Left ventricle myocardium inferior (tissue), 1 donor: ENCODE results near the gene FRS2. TPM values are rescaled to one million over a fixed set of nuclear protein-coding genes. Genes with fewer than 3 reads are reported as not detected.
A peak's percentile ranks its signal among the peaks of the same experiment; 100 is the strongest.

Source experiments
- DNase-seq: peaks from one replicate; pipeline ENCODE4 v3.0.0-alpha.2; 2020
- H3K27ac ChIP-seq: fragments of 200-600 bp; replicated peaks from 2 replicates; pipeline ENCODE4 v1.8.0; 2021
- H3K27me3 ChIP-seq: fragments of 200-600 bp; 2 replicates; pipeline ENCODE4 v1.8.0; 2021; ENCODE audit warnings: low read depth
- H3K36me3 ChIP-seq: fragments of 200-600 bp; 2 replicates; pipeline ENCODE4 v1.8.0; 2021
- H3K4me1 ChIP-seq: fragments of 200-600 bp; 2 replicates; pipeline ENCODE4 v1.8.0; 2021
- H3K4me3 ChIP-seq: fragments of 200-600 bp; 2 replicates; pipeline ENCODE4 v1.8.0; 2021; ENCODE audit warnings: mild to moderate bottlenecking, moderate library complexity
- H3K9me3 ChIP-seq: fragments of 200-600 bp; replicated peaks from 2 replicates; pipeline ENCODE4 v1.8.0; 2021
- CTCF ChIP-seq: fragments of 200-600 bp; IDR thresholded peaks from 2 replicates; pipeline ENCODE4 v1.8.0; 2021; ENCODE audit warnings: antibody characterized with exemption, mild to moderate bottlenecking, borderline replicate concordance
- intact Hi-C: fragments of 100-400 bp; cut with micrococcal nuclease; formaldehyde crosslinking; loops from one replicate; pipeline ENCODE4 v1.11.0; 2022
- total RNA-seq: library from RNA; stranded (reverse); fragmentation: NEBNext Ultra II Directional; extraction: Animal tissue kit (Norgen Biotek cat#: 25700); gene quantifications from one replicate; pipeline ENCODE4 v1.2.1, GENCODE V29; 2021
- donor health status: DM: no; HTN: yes; CAD: no; lungs with severe emphysema.

The FRS2 gene
- total RNA-seq, 1 donor from 2014 or later, result 18.2 TPM

GRCh38 chr12:69428351-69429073 lies 41.7 kb upstream of the FRS2 start:
- no peaks in the 10 kb centered on the region for H3K36me3 ChIP-seq
- no peak for TF ChIP-seq CTCF
- H3K27ac ChIP-seq, result no peak overlapping the region
- H3K4me1 ChIP-seq, result peaks cover 21% of the 10 kb centered on the region
- H3K4me3 ChIP-seq, result no peak overlapping the region
- intact Hi-C loops, result no loop called here
- H3K9me3 ChIP-seq, result no peaks in the 10 kb centered on the region
- no peak for DNase-seq
- H3K27me3 ChIP-seq, result no peaks in the 10 kb centered on the region

- DNase-seq, result peak; percentile 40
- peaks cover 21% of the 10 kb centered on the region for H3K4me1 ChIP-seq
- no peaks in the 10 kb centered on the region for H3K27me3 ChIP-seq
- H3K9me3 ChIP-seq, result no peaks in the 10 kb centered on the region
- intact Hi-C loops, result no loop called here
- peak overlapping the region; percentile 31 for H3K4me3 ChIP-seq
- TF ChIP-seq CTCF, result no peak
- H3K27ac ChIP-seq, result peak overlapping the region; percentile 80
- H3K36me3 ChIP-seq, result no peaks in the 10 kb centered on the region
Measured at GRCh38 chr12:69430942-69431590, 39.1 kb upstream of the FRS2 start.

- no peak for TF ChIP-seq CTCF
- DNase-seq, result no peak
- no peaks in the 10 kb centered on the region for H3K27me3 ChIP-seq
- no peaks in the 10 kb centered on the region for H3K9me3 ChIP-seq
- H3K4me1 ChIP-seq, result peaks cover 21% of the 10 kb centered on the region
- H3K36me3 ChIP-seq, result no peaks in the 10 kb centered on the region
- peak overlapping the region; percentile 80 for H3K27ac ChIP-seq
- intact Hi-C loops, result no loop called here
- peak overlapping the region; percentile 31 for H3K4me3 ChIP-seq
Measured at GRCh38 chr12:69431591-69432222, 38.5 kb upstream of the FRS2 start.

DNA sequence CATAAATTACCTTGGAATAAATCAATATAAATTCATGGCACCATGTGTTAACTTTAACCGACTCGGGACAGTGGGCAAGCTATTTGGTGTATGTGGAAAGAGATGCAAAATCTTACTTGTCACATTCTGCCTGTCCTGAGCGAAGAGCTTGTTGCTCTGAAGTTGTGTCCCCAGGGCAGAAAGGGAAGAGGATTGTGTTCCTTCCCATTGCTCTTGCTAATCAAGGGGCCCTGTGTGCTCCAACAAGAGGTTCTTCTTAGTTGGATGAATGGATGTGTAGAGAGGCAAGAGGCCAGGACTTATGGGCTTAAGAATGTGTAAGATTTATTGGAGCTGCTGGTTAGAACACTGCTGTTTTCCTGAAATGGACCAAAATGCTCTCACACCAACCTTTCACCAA lies 36.5 kb upstream of the FRS2 start:
- Histone ChIP-seq H3K4me3 (no peak overlapping the region), H3K36me3 (no peaks in the 10 kb centered on the region), H3K27ac (no peak overlapping the region), H3K9me3 (no peaks in the 10 kb centered on the region), H3K27me3 (no peaks in the 10 kb centered on the region), H3K4me1 (peaks cover 21% of the 10 kb centered on the region)
- intact Hi-C loops, result no loop called here
- TF ChIP-seq CTCF, result no peak
- DNase-seq, result no peak

GRCh38 chr12:69435644-69436043 lies 34.5 kb upstream of the FRS2 start:
- no peaks in the 10 kb centered on the region for H3K27me3 ChIP-seq
- H3K4me3 ChIP-seq, result no peak overlapping the region
- H3K36me3 ChIP-seq, result no peaks in the 10 kb centered on the region
- DNase-seq, result no peak
- no peaks in the 10 kb centered on the region for H3K9me3 ChIP-seq
- H3K4me1 ChIP-seq, result peaks cover 16% of the 10 kb centered on the region
- no peak overlapping the region for H3K27ac ChIP-seq
- TF ChIP-seq CTCF, result no peak
- intact Hi-C loops, result no loop called here
